ENCODE measurements around the gene TRAF7. TPM values are rescaled to one million over a fixed set of nuclear protein-coding genes. Genes with fewer than 3 reads are reported as not detected.
"Not testable (repeated sequence)": the region's sequence is repeated elsewhere in the genome, so short reads cannot be mapped to it uniquely, and the experiment has no call there.

The TRAF7 gene
- total RNA-seq, 2 donors from 2014 or later, result 102 to 131 TPM

DNA sequence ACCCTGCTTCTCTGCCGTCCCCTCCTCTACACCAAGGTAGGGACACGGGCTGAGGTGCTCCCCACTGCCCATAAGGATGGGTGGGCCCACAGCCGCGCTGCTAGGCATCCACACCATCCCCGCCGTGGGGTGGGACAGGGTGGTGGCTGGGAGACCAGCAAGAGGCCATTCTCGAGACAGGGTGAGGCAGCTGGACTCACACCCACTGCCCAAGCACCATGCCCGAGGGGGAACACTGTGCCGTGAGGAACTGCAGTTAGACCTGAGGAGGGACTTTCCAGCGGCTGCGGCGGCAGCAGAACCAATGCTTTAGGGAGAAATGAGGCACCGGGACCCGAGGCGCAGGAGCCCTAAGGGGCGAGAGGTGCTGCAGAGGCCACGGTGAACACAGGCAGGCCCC, 33.2 kb upstream of the TRAF7 start:
- no peak for DNase-seq
- no peaks in the 10 kb centered on the region for H3K27me3 ChIP-seq
- H3K9me3 ChIP-seq, result no peaks in the 10 kb centered on the region
- H3K4me3 ChIP-seq, result no peak overlapping the region
- peak overlapping the region in 1 of 2 donors; percentile 66 for H3K9ac ChIP-seq (ENCODE audit: low read depth in 2 of 2, low read length in 2 of 2)
- H3K4me1 ChIP-seq, result peaks cover 6% of the 10 kb centered on the region
- H3K27ac ChIP-seq, result no peak overlapping the region
- no peaks in the 10 kb centered on the region for H3K36me3 ChIP-seq
- intact Hi-C loops (cut with DNase I), result no loop called here
- TF ChIP-seq, protein P1, sequence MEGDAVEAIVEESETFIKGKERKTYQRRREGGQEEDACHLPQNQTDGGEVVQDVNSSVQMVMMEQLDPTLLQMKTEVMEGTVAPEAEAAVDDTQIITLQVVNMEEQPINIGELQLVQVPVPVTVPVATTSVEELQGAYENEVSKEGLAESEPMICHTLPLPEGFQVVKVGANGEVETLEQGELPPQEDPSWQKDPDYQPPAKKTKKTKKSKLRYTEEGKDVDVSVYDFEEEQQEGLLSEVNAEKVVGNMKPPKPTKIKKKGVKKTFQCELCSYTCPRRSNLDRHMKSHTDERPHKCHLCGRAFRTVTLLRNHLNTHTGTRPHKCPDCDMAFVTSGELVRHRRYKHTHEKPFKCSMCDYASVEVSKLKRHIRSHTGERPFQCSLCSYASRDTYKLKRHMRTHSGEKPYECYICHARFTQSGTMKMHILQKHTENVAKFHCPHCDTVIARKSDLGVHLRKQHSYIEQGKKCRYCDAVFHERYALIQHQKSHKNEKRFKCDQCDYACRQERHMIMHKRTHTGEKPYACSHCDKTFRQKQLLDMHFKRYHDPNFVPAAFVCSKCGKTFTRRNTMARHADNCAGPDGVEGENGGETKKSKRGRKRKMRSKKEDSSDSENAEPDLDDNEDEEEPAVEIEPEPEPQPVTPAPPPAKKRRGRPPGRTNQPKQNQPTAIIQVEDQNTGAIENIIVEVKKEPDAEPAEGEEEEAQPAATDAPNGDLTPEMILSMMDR (IDR thresholded peaks at IDR 0.05), result no peak

DNA sequence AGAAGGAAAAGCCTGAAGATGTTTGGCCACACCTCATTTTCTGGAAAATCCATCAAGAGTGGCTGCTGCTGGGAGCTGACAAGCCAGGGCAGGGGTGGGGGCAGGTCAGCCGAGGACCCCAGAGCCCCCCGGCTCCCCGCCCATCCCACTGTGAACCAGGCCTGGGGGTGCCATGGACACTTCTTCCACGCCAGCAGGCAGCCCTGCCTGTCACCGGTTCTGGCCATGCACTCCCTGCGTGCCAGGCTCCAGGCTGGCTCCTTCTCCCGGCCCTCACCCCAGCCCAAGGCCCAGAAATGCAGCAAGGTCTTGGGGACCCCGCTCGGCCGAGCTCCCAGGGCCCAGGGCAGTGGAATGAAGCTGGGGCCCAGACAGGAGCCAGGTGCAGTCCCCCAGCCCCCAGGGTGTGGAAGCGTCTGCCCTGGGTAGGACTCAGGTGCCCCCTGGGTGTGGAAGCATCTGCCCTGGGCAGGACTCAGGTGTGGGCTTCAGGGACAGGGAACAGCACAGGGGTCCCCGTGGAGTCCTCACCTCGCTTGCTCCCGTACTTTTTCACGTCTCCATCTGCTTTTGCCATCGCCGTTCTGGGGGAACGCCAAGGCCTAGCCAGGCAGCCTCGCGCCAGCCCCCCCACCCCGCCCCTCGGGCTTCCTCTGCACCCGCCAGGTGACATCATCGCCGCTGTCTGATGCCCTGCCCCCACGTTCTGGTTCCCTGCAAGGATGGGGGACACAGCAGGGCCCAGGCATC, 32.5 kb upstream of the TRAF7 start:
- H3K4me3 ChIP-seq; H3K9me3 ChIP-seq; H3K36me3 ChIP-seq; H3K9ac ChIP-seq (ENCODE audit: low read depth in 2 of 2, low read length in 2 of 2); H3K27me3 ChIP-seq; H3K27ac ChIP-seq; intact Hi-C loops (cut with DNase I); H3K4me1 ChIP-seq; DNase-seq: not testable (repeated sequence)

DNA sequence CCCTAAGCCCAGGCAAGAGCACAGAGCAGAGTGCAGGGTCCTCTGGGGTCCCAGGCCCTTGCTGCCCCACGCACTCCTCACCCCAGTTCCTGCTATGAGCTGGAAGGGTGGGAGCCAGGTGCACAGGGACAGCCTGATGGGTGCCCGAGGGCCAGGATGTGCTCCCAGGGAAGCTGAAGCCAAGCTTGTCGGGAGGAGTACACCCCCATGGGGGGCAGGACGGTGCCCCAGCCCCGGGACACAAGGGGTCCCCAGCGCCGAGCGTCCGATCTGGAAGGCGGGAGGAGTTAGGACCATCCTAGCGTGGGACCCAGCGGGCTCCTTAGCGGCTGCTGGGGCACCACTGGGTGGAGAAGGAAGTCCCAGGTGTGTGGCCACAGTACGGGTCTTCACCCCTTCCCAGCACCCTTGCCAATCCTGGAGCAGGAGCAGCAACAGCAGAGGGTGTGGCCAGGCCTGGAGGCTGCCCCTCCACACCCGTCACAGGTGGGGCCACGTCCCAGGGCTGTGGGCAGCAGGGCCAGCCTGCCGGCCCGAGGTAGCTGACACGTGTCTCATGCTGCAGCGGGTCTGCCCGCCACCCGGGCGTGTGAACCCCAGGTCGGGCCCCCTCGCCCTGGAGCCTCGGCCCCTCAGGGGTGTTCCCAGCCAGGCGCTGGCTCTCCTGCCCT, 31.7 kb upstream of the TRAF7 start:
- H3K36me3 ChIP-seq; H3K9me3 ChIP-seq; H3K27me3 ChIP-seq; H3K4me3 ChIP-seq; intact Hi-C loops (cut with DNase I); H3K9ac ChIP-seq (ENCODE audit: low read depth in 2 of 2, low read length in 2 of 2); DNase-seq; H3K4me1 ChIP-seq: not testable (repeated sequence)
- H3K27ac ChIP-seq, result peak overlapping the region; percentile 81

DNA sequence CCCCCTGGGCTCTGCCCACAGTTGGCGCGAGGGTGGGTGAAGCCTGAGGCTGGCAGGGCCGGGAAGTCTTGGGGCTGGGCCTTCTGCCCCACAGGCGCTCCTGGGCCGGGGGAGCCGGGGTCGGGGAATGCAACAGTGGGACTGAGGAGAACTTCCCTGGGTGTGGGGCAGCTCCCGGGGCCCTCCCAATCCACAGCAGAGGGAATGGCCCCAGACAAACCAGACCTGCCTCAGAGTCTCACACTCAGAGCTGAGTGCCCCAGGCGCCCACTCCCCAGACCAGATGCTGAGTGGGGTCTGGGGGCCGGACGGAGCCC, 31.2 kb upstream of the TRAF7 start:
- Histone ChIP-seq H3K27ac (peak overlapping the region; percentile 81), H3K4me3 (peak overlapping the region; percentile 11), H3K9ac (ENCODE audit: low read depth in 2 of 2, low read length in 2 of 2) (peak overlapping the region in 1 of 2 donors; percentile 43)
- H3K9me3 ChIP-seq; H3K36me3 ChIP-seq; H3K4me1 ChIP-seq; DNase-seq; intact Hi-C loops (cut with DNase I); H3K27me3 ChIP-seq: not testable (repeated sequence)

DNA sequence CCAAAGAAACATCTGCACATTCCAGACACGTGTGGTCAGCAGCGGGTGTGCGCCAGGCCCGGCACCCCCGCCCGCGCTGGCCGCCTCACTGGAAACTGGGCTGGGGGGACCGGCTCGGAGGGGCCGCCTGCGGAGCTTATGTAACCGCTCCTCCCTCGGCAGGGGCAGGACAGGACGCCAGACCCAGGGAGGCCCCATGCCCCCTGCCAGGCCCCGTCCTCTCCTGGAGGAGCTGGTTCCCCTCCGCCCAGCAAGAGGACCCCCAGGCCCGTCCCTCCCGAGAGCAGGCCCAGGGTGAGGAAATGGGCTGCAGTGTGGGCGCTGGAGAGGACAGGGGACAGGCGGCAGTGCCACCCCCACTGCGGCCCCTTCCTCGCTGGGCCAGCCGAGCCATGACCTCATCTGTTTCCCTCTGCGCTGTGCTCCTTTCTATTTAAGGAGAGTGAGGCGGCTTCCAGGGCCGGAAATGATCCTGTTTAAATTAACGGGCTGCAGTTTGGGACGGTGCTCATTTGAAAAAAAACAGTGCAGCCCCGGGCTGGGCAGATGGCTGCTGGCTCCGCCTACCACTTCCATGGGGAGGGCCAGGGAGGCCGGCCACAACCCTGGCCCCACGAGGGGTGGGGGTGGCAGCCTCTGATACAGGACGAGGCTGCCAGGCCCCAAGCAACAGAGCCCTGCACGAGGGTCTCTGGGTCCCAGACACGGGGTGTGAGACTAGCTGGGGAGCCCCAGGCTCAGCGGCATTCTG, 30.7 kb upstream of the TRAF7 start:
- H3K27me3 ChIP-seq; H3K36me3 ChIP-seq; H3K4me1 ChIP-seq; H3K9me3 ChIP-seq; intact Hi-C loops (cut with DNase I): not testable (repeated sequence)
- peak overlapping the region; percentile 11 for H3K4me3 ChIP-seq
- peak overlapping the region; percentile 34 to 63 for H3K9ac ChIP-seq (ENCODE audit: low read depth in 2 of 2, low read length in 2 of 2)
- DNase-seq, result peak; percentile 47
- H3K27ac ChIP-seq, result peak overlapping the region; percentile 81

DNA sequence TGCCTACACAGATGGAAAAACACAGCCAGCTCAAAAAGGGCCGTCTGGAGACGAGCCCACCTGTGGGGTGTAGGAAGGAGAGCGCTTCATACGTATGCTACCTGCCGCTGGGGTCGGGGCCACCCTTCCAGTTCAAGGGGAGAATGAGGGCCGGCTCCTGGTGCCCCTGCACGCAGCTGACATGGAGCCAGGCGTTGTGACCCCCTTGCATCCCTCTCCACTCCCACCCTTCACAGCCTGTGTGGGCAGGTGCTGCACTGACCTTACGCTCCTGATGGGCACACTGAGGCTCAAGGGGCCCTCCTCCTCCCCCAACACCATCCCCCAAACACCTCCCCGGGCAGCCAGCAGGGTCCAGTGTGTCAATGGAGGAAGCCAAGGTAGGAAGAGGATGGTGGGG, 30.0 kb upstream of the TRAF7 start:
- H3K9me3 ChIP-seq; H3K4me1 ChIP-seq; H3K27me3 ChIP-seq; H3K4me3 ChIP-seq; H3K36me3 ChIP-seq; DNase-seq; intact Hi-C loops (cut with DNase I): not testable (repeated sequence)
- Histone ChIP-seq H3K27ac (peak overlapping the region; percentile 81), H3K9ac (ENCODE audit: low read depth in 2 of 2, low read length in 2 of 2) (peak overlapping the region; percentile 34 to 63)

DNA sequence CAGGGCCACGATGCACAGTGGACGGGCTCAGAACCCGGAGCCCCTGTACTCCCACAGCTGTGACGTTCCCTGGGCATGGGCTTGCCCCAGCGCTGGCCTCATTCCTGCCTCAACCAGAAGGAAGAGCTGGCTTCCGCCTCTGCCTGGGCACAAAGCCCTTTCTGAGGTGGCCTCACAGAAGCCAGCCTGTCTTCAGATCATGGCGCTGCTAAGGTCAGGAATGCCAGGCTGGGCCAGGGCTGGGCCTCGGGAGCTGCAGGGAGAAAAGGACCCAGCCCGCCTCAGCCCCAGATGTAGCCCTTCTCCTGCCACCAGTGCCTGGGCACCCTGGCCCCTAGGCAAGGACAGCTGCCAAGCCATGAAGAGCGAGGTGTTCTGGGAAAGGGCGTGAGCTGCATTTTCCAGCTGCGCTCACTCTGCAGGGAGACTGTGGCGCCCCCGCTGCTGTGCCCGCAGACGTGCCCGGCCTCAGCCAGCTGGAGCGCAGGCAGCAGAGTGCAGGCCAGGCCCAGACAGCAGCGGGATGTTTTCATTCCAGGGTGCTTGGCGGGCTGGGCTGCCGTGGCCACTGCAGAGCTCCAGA, 29.3 kb upstream of the TRAF7 start:
- H3K4me1 ChIP-seq; H3K4me3 ChIP-seq; H3K9me3 ChIP-seq; intact Hi-C loops (cut with DNase I); DNase-seq; H3K27me3 ChIP-seq; H3K36me3 ChIP-seq: not testable (repeated sequence)
- Histone ChIP-seq H3K27ac (peak overlapping the region; percentile 57), H3K9ac (ENCODE audit: low read depth in 2 of 2, low read length in 2 of 2) (peak overlapping the region in 1 of 2 donors; percentile 63)

DNA sequence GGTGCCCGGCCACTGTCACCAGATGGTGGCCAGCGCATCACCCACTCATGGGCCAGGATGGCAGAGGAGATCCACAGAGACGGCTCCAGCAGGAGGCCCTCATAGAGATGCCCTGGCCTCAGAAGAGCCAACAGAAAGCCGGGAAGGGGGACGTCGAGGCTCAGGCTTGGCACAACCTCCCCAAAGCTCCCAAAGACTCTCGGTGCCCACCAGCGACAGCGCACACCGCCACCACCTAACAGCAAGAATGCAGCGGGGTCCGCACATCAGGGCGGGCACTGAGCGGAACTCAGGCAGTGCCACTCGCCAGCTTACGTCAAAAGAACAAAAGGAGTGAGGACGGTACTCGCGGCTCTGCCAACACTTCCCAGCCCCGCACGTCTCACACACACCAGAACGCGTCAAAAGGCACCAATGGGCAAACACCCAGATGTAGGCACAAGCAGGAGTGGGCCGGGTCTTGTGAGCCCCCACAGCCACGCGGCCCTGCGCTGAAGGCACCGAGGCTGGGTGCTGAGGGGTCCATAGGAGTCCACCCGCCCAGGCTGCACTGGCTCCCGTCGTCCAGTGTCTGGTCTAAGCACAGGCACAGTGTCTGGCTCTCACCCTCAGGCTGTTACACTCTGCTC, 28.5 kb upstream of the TRAF7 start:
- peak overlapping the region; percentile 57 for H3K27ac ChIP-seq
- DNase-seq; H3K9me3 ChIP-seq; H3K4me3 ChIP-seq; H3K4me1 ChIP-seq; H3K27me3 ChIP-seq; intact Hi-C loops (cut with DNase I); H3K36me3 ChIP-seq: not testable (repeated sequence)
- H3K9ac ChIP-seq (ENCODE audit: low read depth in 2 of 2, low read length in 2 of 2), result peak overlapping the region in 1 of 2 donors; percentile 12

DNA sequence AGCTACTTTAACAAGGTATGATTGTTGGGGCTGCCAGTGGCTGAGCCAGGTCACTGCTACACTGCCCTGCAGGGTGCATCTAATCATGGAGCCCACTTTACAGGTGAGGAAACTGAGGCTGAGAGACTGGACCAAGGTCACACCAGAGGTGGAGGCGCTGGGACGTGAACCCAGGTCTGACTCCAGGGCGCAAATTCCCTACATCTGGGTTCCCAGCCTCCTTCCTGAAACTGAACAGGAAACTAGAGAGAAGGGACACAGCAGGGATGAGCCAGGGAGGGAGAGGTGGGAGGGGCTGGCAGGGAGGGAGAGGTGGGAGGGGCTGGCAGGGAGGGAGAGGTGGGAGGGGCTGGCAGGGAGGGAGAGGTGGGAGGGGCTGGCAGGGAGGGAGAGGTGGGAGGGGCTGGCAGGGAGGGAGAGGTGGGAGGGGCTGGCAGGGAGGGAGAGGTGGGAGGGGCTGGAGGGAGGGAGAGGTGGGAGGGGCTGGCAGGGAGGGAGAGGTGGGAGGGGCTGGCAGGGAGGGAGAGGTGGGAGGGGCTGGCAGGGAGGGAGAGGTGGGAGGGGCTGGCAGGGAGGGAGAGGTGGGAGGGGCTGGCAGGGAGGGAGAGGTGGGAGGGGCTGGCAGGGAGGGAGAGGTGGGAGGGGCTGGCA, 27.8 kb upstream of the TRAF7 start:
- H3K4me3 ChIP-seq; H3K27me3 ChIP-seq; H3K4me1 ChIP-seq; intact Hi-C loops (cut with DNase I); H3K9me3 ChIP-seq; H3K9ac ChIP-seq (ENCODE audit: low read depth in 2 of 2, low read length in 2 of 2); H3K36me3 ChIP-seq: not testable (repeated sequence)
- peak; percentile 72 for DNase-seq
- peak overlapping the region; percentile 57 for H3K27ac ChIP-seq

DNA sequence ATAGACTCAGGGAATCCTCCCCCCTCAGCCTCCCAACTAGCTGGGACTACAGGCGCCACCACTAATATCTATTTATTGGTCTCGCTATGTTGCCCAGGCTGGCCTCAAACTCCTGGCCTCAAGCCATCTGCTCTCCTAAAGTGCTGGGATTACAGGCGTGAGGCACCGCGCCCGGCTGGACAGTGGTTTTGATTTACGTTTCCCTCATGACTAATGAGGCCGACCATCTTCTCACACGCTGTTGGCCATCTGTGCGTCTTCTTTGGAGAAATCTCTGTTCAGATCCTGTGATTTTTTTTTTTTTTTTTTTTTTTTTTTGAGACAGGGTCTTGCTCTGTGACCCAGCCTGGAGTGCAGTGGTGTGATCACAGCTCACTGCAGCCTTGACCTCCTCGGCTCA, 26.3 kb upstream of the TRAF7 start:
- H3K4me1 ChIP-seq; H3K36me3 ChIP-seq; DNase-seq; H3K9ac ChIP-seq (ENCODE audit: low read depth in 2 of 2, low read length in 2 of 2); H3K9me3 ChIP-seq; intact Hi-C loops (cut with DNase I); H3K4me3 ChIP-seq; H3K27me3 ChIP-seq: not testable (repeated sequence)
- peak overlapping the region; percentile 78 for H3K27ac ChIP-seq

DNA sequence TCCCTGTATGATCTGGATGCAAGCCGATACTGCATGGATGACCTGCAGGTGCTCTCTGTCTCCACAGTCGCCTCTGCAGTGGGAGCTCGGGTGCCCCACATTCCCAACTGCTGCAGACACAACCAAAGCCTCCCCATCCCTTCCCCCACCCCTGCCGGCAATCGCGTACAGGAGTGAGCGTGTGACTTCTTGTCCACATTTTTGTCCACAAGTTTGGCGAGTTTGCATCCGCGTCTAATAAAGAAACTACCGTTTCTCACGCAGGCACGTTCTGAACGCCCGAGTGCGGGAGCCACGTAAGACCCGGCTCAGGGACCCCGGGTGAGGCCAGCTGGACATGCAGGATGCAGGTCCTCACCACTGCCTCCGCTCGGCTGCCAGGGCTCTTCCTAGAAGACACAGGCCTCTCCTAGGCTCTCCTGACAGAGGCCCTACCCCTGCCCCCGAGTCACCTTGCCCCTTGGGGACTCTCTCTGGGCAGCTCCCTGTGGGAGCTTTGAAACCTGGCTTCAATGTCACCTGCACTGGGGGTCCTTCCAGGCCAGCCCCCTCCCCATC, 25.6 kb upstream of the TRAF7 start:
- H3K27ac ChIP-seq; H3K4me3 ChIP-seq; H3K36me3 ChIP-seq; H3K9ac ChIP-seq (ENCODE audit: low read depth in 2 of 2, low read length in 2 of 2); H3K27me3 ChIP-seq; DNase-seq; intact Hi-C loops (cut with DNase I); H3K4me1 ChIP-seq; H3K9me3 ChIP-seq: not testable (repeated sequence)

Measured in colonic mucosa (tissue), 4 donors.